Panc1 (cell line): ENCODE data around the gene CARMIL1. TPM values are rescaled to one million over a fixed set of nuclear protein-coding genes. Genes with fewer than 3 reads are reported as not detected.

Source experiments
- ATAC-seq: fragments of 200-7000 bp; cut with Tn5 transposase; 2 replicates; pipeline ENCODE4 v1.9.1; 2020; ENCODE audit warnings: mild to moderate bottlenecking, moderate library complexity
- BruUV-seq: library from RNA; stranded (reverse); fragments of 400-500 nt; replicated peaks from 2 replicates; lab custom pipeline; 2021; lab: Mats Ljungman, UMichigan
- CTCF ChIA-PET: fragments of 300-600 bp; sonication (Branson Sonifier 250); formaldehyde crosslinking; loops from one replicate; lab custom pipeline; 2022; ENCODE audit warnings: antibody characterized with exemption; lab: Charles Lee
- POLR2A ChIA-PET: fragments of 300-600 bp; sonication (Branson Sonifier 250); formaldehyde crosslinking; loops from one replicate; lab custom pipeline; 2022; ENCODE audit warnings: antibody characterized with exemption; lab: Charles Lee
- DNase-seq: peaks from one replicate; pipeline ENCODE4 v3.0.0-alpha.2; 2010; ENCODE audit warnings: low read depth, low spot score
- H3K27ac ChIP-seq: 2 replicates; pipeline ENCODE4 v1.5.1; 2011; ENCODE audit warnings: mild to moderate bottlenecking, low read length, inconsistent platforms
- H3K27me3 ChIP-seq: fragments of 200-500 bp; sonication (Bioruptor generic); 2 replicates; pipeline ENCODE4 v1.6.0; 2014; ENCODE audit warnings: low read length, inconsistent platforms; ENCODE audit not compliant: control insufficient read depth, insufficient read depth
- H3K36me3 ChIP-seq: fragments of 200-500 bp; sonication (Bioruptor generic); 2 replicates; pipeline ENCODE4 v1.5.1; 2014; ENCODE audit warnings: inconsistent platforms, mild to moderate bottlenecking, low read length, moderate library complexity; ENCODE audit not compliant: control insufficient read depth, insufficient read depth
- H3K4me1 ChIP-seq: 2 replicates; pipeline ENCODE4 v1.5.1; 2011; ENCODE audit warnings: inconsistent platforms, mild to moderate bottlenecking, low read length, moderate library complexity; ENCODE audit not compliant: control insufficient read depth, insufficient read depth
- H3K4me3 ChIP-seq, 2 experiments: 2 replicates each; pipeline ENCODE4 v1.5.1; 2011 to 2012; ENCODE audit warnings: low read depth in 2 of 2, low read length in 2 of 2, mild to moderate bottlenecking in 2 of 2, inconsistent platforms in 1 of 2, moderate library complexity in 1 of 2
- H3K9me3 ChIP-seq: fragments of 200-500 bp; sonication (Bioruptor generic); 2 replicates; pipeline ENCODE4 v1.5.1; 2014; ENCODE audit warnings: low read depth, mild to moderate bottlenecking, inconsistent platforms, low read length, moderate library complexity; ENCODE audit not compliant: control insufficient read depth, insufficient read depth
- POLR2AphosphoS5 ChIP-seq: IDR thresholded peaks from 2 replicates; pipeline ENCODE4 v1.6.1; 2012; ENCODE audit warnings: mild to moderate bottlenecking, low read depth, low read length, moderate library complexity
- SIN3A ChIP-seq: IDR thresholded peaks from 2 replicates; pipeline ENCODE4 v1.6.1; 2012; ENCODE audit warnings: low read depth, mild to moderate bottlenecking, low read length, moderate library complexity, borderline replicate concordance; ENCODE audit not compliant: insufficient read depth
- TCF7L2 ChIP-seq: IDR thresholded peaks from 2 replicates; pipeline ENCODE4 v1.6.1; 2011; ENCODE audit warnings: mild to moderate bottlenecking, low read depth, low read length, inconsistent platforms
- in situ Hi-C: cut with HindIII; loops from 2 replicates; pipeline ENCODE4 v1.10.0; 2016; ENCODE audit warnings: low sequenced_read_pairs, low pct_unique_long_range_greater_than_20kb
- intact Hi-C: fragments of 100-400 bp; cut with micrococcal nuclease; formaldehyde crosslinking; loops from one replicate; pipeline ENCODE4 v1.10.0; 2022; ENCODE audit not compliant: unreplicated experiment
- total RNA-seq: library from RNA; stranded (reverse); gene quantifications from one replicate; pipeline ENCODE4 v1.2.1, GENCODE V29; 2021; ENCODE audit not compliant: unreplicated experiment
- TF ChIP-seq, protein P1 (sequence below): fragments of 450-650 bp; IDR thresholded peaks from 2 replicates; pipeline ENCODE4 v1.5.1; 2017; ENCODE audit warnings: mild to moderate bottlenecking
- TF ChIP-seq, protein P2 (sequence below), 2 experiments: IDR thresholded peaks; 2 replicates each; pipeline ENCODE4 v1.6.1; 2011 to 2012; ENCODE audit warnings: low read depth in 2 of 2, control low read depth in 1 of 2, low read length in 1 of 2, mild to moderate bottlenecking in 1 of 2, moderate library complexity in 1 of 2; ENCODE audit not compliant: insufficient read depth in 1 of 2

Gene CARMIL1
- total RNA-seq, 1 experiment from 2014 or later, result 4.0 TPM

DNA sequence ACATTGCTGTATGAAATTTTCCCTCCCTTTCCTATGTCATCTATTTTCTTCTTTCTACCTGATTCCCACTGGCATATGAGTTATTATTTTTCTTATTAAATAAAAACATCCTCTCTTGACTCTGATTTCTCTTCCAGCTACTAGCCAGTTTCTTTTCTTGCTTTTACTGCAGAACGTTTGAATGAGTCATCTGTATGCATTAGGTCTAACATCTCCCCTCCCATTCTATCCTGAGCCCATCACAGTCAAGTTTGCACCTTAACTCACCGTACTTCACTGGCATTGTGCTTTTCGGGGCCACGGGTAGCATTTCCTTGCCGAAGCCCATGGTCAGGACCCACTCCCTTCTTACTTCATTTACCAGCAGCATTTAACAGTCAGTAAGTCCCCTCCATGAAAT is 65.7 kb downstream of the CARMIL1 start:
- in situ Hi-C loops, result no loop called here
- POLR2A ChIA-PET, result no interaction called here
- intact Hi-C loops, result no loop called here
- Histone ChIP-seq H3K27ac (no peak overlapping the region), H3K27me3 (no peaks in the 10 kb centered on the region), H3K9me3 (no peaks in the 10 kb centered on the region), H3K4me3 (no peak overlapping the region), H3K36me3 (no peaks in the 10 kb centered on the region), H3K4me1 (no peaks in the 10 kb centered on the region; the same call in 1 of the 2 replicates)
- CTCF ChIA-PET, result no interaction called here
- no TSS peak for BruUV-seq
- TF ChIP-seq, protein P1, sequence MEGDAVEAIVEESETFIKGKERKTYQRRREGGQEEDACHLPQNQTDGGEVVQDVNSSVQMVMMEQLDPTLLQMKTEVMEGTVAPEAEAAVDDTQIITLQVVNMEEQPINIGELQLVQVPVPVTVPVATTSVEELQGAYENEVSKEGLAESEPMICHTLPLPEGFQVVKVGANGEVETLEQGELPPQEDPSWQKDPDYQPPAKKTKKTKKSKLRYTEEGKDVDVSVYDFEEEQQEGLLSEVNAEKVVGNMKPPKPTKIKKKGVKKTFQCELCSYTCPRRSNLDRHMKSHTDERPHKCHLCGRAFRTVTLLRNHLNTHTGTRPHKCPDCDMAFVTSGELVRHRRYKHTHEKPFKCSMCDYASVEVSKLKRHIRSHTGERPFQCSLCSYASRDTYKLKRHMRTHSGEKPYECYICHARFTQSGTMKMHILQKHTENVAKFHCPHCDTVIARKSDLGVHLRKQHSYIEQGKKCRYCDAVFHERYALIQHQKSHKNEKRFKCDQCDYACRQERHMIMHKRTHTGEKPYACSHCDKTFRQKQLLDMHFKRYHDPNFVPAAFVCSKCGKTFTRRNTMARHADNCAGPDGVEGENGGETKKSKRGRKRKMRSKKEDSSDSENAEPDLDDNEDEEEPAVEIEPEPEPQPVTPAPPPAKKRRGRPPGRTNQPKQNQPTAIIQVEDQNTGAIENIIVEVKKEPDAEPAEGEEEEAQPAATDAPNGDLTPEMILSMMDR, result no peak
- TF ChIP-seq, protein P2, sequence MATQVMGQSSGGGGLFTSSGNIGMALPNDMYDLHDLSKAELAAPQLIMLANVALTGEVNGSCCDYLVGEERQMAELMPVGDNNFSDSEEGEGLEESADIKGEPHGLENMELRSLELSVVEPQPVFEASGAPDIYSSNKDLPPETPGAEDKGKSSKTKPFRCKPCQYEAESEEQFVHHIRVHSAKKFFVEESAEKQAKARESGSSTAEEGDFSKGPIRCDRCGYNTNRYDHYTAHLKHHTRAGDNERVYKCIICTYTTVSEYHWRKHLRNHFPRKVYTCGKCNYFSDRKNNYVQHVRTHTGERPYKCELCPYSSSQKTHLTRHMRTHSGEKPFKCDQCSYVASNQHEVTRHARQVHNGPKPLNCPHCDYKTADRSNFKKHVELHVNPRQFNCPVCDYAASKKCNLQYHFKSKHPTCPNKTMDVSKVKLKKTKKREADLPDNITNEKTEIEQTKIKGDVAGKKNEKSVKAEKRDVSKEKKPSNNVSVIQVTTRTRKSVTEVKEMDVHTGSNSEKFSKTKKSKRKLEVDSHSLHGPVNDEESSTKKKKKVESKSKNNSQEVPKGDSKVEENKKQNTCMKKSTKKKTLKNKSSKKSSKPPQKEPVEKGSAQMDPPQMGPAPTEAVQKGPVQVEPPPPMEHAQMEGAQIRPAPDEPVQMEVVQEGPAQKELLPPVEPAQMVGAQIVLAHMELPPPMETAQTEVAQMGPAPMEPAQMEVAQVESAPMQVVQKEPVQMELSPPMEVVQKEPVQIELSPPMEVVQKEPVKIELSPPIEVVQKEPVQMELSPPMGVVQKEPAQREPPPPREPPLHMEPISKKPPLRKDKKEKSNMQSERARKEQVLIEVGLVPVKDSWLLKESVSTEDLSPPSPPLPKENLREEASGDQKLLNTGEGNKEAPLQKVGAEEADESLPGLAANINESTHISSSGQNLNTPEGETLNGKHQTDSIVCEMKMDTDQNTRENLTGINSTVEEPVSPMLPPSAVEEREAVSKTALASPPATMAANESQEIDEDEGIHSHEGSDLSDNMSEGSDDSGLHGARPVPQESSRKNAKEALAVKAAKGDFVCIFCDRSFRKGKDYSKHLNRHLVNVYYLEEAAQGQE (IDR thresholded peaks at IDR 0.05; ENCODE audit: insufficient read depth in 1 of 2, low read depth in 2 of 2, low read length in 1 of 2), result no peak
- TF ChIP-seq POLR2AphosphoS5 (no peak), TCF7L2 (no peak), SIN3A (no peak)
- no peak for ATAC-seq
- DNase-seq, result no peak

DNA sequence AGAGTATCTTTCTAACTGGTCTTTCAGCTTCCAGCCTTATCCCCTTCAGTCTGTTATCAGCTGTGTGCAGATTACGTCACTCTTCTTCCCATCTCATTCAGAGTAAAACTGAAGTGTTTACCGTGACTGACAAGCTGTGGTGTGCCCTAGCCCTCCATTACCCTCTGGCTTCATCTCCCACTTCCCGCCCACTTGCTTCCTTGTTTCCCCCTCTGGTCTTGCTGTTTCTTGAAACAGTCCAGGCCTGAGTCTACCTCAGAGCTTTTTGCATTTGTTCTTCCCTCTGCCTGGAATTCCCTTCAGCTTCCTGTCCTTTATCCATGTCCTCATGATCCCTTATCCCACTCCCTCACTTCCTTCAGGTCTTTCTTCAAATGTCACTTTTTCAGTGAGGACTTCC is 66.9 kb downstream of the CARMIL1 start:
- ChIA-PET CTCF (no interaction called here), POLR2A (no interaction called here)
- Histone ChIP-seq H3K27ac (no peak overlapping the region), H3K36me3 (no peaks in the 10 kb centered on the region), H3K27me3 (no peaks in the 10 kb centered on the region), H3K4me3 (no peak overlapping the region), H3K9me3 (no peaks in the 10 kb centered on the region), H3K4me1 (no peaks in the 10 kb centered on the region; the same call in 1 of the 2 replicates)
- intact Hi-C loops (no loop called here), in situ Hi-C loops (no loop called here)
- DNase-seq (no peak), ATAC-seq (no peak)
- TF ChIP-seq, protein P2 (IDR thresholded peaks at IDR 0.05; ENCODE audit: insufficient read depth in 1 of 2, low read depth in 2 of 2, low read length in 1 of 2), result no peak
- TF ChIP-seq POLR2AphosphoS5 (no peak), TCF7L2 (no peak), SIN3A (no peak)
- TF ChIP-seq, protein P1, result no peak
- BruUV-seq, result no TSS peak
